Stimulated activated CD8-positive, alpha-beta memory T cell treated with anti-CD3 and anti-CD28 coated beads, Interleukin-7, amount 100 ng/mL, for 1 hour (primary cell): ENCODE results near the gene DMRT3.

Source experiments
- DNase-seq, 2 donors: peaks; one replicate each; pipeline ENCODE4 v3.0.0-alpha.2; 2020; ENCODE audit warnings: low read depth in 2 of 2

The DMRT3 gene

DNA sequence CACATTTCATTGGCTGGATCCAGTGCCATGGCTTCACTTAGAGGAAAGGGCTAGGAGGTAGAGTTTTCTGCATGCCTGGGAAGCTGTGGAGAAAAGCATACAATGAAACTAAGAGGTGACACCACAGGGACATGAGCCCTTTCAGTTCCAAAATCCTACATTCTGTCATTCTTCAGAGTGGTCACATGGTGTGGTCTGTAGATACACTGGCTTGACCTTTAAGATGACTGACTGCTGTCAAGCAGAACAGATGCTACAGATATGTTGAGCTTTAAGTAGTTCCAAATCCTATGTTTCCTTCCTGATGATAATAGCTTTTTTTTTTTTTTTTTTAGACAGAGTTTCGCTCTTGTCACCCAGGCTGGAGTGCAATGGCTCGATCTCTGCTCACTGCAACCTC lies 26.2 kb downstream of the DMRT3 start:
- DNase-seq, result no peak

GRCh38 chr9:1005043-1005667 lies 28.7 kb downstream of the DMRT3 start:
- DNase-seq, result no peak

GRCh38 chr9:1007312-1007711 lies 30.9 kb downstream of the DMRT3 start:
- no peak for DNase-seq

DNA sequence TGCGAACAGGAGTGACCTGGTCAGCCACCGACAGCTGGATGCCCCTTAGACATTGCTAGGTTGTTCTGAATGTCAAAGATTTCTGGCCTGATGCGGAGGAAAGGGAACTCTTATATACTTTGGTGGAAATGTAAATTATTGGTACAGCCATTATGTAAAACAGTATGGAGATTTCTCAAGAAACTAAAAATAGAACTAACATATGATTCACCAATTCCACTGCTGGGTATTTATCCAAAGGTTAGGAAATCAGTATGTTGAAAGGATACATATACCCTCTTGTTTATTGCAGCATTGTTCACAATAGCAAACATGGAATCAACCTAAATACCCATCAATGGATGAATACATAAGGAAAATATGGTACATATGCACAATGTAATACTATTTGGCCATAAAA lies 31.8 kb downstream of the DMRT3 start:
- no peak for DNase-seq

- peak; percentile 12 to 63 for DNase-seq
Measured at GRCh38 chr9:1009101-1009707, 32.7 kb downstream of the DMRT3 start.

DNA sequence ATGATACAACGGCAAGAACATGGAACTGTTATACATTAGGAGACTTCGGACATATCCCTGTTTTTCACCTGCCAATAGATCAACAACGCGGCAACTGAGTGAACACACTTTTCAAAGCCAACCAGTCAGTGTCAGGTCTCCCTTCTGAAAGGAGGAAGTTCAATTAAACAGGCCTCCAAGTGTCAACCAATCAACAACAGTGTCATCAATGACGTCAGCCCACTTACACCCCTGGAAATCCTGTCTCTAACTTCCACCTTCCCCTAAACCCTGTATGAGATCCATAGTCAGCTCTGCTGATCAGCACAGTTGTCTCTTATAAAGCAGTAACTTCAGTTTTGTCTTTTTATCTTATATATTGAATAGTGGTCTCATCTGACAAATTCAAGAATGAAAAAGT lies 36.6 kb downstream of the DMRT3 start:
- DNase-seq, result no peak

- no peak for DNase-seq
Measured at GRCh38 chr9:1014225-1014624, 37.8 kb downstream of the DMRT3 start.

- no peak for DNase-seq
Measured at GRCh38 chr9:1014640-1015039, 38.2 kb downstream of the DMRT3 start.

DNA sequence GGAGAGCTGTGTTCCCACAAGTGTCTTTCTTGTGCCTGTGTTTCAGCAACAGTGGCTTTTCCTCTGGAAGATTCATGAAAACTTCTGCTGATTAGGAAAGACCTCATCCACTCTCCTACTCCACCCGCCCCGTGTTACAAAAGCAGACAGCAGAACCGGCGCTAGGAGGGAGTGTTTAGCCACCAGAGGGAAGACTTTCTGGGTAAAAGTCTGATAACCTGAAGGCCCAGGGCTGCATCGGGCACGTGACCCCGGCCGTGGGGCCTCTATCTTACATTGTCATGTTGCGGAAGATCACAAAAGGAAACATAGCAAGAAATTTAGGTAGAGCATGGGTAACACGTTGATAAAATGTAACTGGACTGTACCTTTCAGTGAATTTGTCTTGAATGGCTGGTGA lies 41.7 kb downstream of the DMRT3 start:
- DNase-seq, result no peak

DNA sequence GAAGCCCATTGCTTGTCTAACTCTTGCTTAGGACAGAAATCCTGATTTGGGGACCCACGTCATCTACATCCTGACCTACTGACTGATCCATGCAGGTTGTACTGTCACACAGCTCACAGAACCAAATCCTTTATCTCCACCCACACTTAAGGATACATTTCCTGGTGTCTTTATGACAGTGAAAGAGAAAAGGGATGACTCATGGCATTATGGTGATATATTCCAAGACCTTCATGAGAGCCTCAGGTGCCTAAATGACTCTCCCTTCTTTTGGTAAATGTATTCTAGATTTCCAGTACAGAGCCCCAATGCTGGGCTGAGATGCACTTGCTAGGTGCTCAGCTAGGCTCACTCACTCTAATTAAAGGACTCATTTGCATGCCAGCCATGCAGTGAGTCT lies 47.7 kb downstream of the DMRT3 start:
- no peak for DNase-seq

GRCh38 chr9:1025131-1025530 lies 48.7 kb downstream of the DMRT3 start:
- DNase-seq, result no peak

DNA sequence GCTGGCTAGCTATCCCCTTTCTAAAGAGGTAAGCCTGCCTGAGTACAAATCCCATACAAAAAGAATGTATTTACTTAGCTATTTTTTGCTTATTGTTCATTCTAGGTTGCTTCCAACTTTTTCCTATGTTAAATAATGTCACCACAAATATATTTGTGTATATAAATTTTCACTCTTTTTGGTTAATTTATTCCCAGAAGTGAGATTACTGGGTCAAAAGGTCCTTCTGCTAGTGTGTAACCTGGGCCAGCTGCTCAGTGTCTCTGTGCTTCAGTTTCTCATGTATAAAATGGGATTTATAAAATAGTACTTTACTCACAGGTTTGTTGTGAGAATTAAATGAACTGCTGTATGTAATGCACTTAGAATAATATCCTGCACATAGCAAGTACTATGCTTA lies 49.8 kb downstream of the DMRT3 start:
- no peak for DNase-seq

GRCh38 chr9:1028501-1029190 lies 52.2 kb downstream of the DMRT3 start:
- no peak for DNase-seq

GRCh38 chr9:1031951-1032601 lies 55.6 kb downstream of the DMRT3 start:
- DNase-seq, result no peak

GRCh38 chr9:1034271-1034670 lies 57.8 kb downstream of the DMRT3 start:
- no peak for DNase-seq

- no peak for DNase-seq
Measured at GRCh38 chr9:1039589-1039988, 63.1 kb downstream of the DMRT3 start.
